KMS-11 (cell line): ENCODE data around the gene C11orf24.

Experiments used
- H2AFZ ChIP-seq: fragments of 200-600 bp; sonication (generic); 2 replicates; pipeline ENCODE4 v1.6.1; 2016; ENCODE audit warnings: antibody characterized with exemption, mixed run types, low read depth
- H3K27ac ChIP-seq: fragments of 200-600 bp; sonication (generic); 2 replicates; pipeline ENCODE4 v1.6.1; 2016; ENCODE audit warnings: mild to moderate bottlenecking, mixed run types
- H3K27me3 ChIP-seq: fragments of 200-600 bp; sonication (generic); 2 replicates; pipeline ENCODE4 v1.6.1; 2017; ENCODE audit warnings: mild to moderate bottlenecking, low read depth, mixed run types, moderate library complexity; ENCODE audit not compliant: insufficient read depth
- H3K36me3 ChIP-seq: fragments of 200-600 bp; sonication (generic); 2 replicates; pipeline ENCODE4 v1.6.1; 2017; ENCODE audit warnings: mild to moderate bottlenecking, mixed run types; ENCODE audit not compliant: insufficient read depth
- H3K4me1 ChIP-seq: fragments of 200-600 bp; sonication (generic); 2 replicates; pipeline ENCODE4 v1.6.1; 2016; ENCODE audit warnings: mild to moderate bottlenecking, low read depth, mixed run types; ENCODE audit not compliant: poor library complexity, severe bottlenecking
- H3K4me2 ChIP-seq: fragments of 200-600 bp; sonication (generic); 2 replicates; pipeline ENCODE4 v1.7.0; 2016; ENCODE audit warnings: mild to moderate bottlenecking, mixed run types
- H3K4me3 ChIP-seq: fragments of 200-600 bp; sonication (generic); IDR thresholded peaks from 2 replicates; pipeline ENCODE4 v1.6.1; 2017; ENCODE audit warnings: low read depth, low read length, mixed read lengths; ENCODE audit not compliant: insufficient read depth
- H3K79me2 ChIP-seq: fragments of 200-600 bp; sonication (generic); 2 replicates; pipeline ENCODE4 v1.6.1; 2016; ENCODE audit warnings: low read depth, mixed run types; ENCODE audit not compliant: insufficient read depth
- H3K9ac ChIP-seq: fragments of 200-600 bp; sonication (generic); 2 replicates; pipeline ENCODE4 v1.6.1; 2016; ENCODE audit warnings: mild to moderate bottlenecking, mixed run types
- H4K20me1 ChIP-seq: fragments of 200-600 bp; sonication (generic); 2 replicates; pipeline ENCODE4 v1.6.1; 2016; ENCODE audit warnings: mild to moderate bottlenecking, mixed run types; ENCODE audit not compliant: insufficient read depth
- CTCF ChIP-seq: fragments of 200-600 bp; sonication (generic); conservative IDR thresholded peaks from 2 replicates; pipeline ENCODE4 v1.6.1; 2017; ENCODE audit warnings: low read depth, mild to moderate bottlenecking, antibody characterized with exemption, low read length, moderate library complexity, mixed read lengths

The C11orf24 gene

GRCh38 chr11:68231621-68232020 lies 40.2 kb downstream of the C11orf24 start:
- Histone ChIP-seq H3K36me3 (no peaks in the 10 kb centered on the region), H4K20me1 (no peaks in the 10 kb centered on the region), H3K79me2 (no peaks in the 10 kb centered on the region), H3K27ac (no peak overlapping the region), H3K4me3 (no peak overlapping the region), H3K4me1 (peaks cover 13% of the 10 kb centered on the region), H3K27me3 (no peaks in the 10 kb centered on the region), H2AFZ (no peak overlapping the region), H3K9ac (no peak overlapping the region), H3K4me2 (no peak overlapping the region)
- TF ChIP-seq CTCF = no peak

- H2AFZ ChIP-seq = no peak overlapping the region
- H3K27me3 ChIP-seq = no peaks in the 10 kb centered on the region
- no peak overlapping the region for H3K4me3 ChIP-seq
- peaks cover 6% of the 10 kb centered on the region for H3K4me1 ChIP-seq
- TF ChIP-seq CTCF = no peak
- no peak overlapping the region for H3K27ac ChIP-seq
- no peak overlapping the region for H3K9ac ChIP-seq
- no peaks in the 10 kb centered on the region for H3K79me2 ChIP-seq
- H3K4me2 ChIP-seq = no peak overlapping the region
- no peaks in the 10 kb centered on the region for H3K36me3 ChIP-seq
- no peaks in the 10 kb centered on the region for H4K20me1 ChIP-seq
Observed at GRCh38 chr11:68229601-68230000, 42.2 kb downstream of the C11orf24 start.

DNA sequence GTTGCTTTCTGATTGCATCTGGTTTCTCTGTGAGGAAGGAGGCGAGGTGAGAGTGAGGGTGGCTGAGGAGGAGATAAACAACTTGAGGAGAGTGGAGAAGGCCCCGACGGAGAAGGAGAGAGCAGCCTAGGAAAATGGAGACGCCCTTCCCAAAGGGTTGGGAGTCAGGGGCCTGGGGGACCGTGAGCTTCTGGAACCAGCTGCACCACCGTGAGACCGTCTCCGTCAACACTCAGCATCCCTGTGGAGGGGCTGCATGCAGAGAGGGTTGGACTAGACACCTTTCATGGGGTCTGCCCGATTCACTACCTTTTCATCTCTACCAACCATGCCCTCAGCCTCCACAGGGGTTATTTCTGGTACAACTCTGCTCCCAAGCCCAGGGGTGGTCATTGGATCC lies 45.4 kb downstream of the C11orf24 start:
- H3K9ac ChIP-seq = no peak overlapping the region
- H3K4me2 ChIP-seq = no peak overlapping the region
- no peaks in the 10 kb centered on the region for H3K79me2 ChIP-seq
- H3K36me3 ChIP-seq = no peaks in the 10 kb centered on the region
- no peaks in the 10 kb centered on the region for H3K27me3 ChIP-seq
- no peak overlapping the region for H2AFZ ChIP-seq
- TF ChIP-seq CTCF = no peak
- no peak overlapping the region for H3K4me3 ChIP-seq
- no peaks in the 10 kb centered on the region for H3K4me1 ChIP-seq
- H3K27ac ChIP-seq = no peak overlapping the region
- no peaks in the 10 kb centered on the region for H4K20me1 ChIP-seq

GRCh38 chr11:68224606-68225005 lies 47.2 kb downstream of the C11orf24 start:
- Histone ChIP-seq H3K4me3 (no peak overlapping the region), H3K79me2 (no peaks in the 10 kb centered on the region), H3K27me3 (no peaks in the 10 kb centered on the region), H3K4me2 (no peak overlapping the region), H3K36me3 (no peaks in the 10 kb centered on the region), H2AFZ (no peak overlapping the region), H3K27ac (no peak overlapping the region), H4K20me1 (no peaks in the 10 kb centered on the region), H3K4me1 (no peaks in the 10 kb centered on the region), H3K9ac (no peak overlapping the region)
- TF ChIP-seq CTCF = no peak

DNA sequence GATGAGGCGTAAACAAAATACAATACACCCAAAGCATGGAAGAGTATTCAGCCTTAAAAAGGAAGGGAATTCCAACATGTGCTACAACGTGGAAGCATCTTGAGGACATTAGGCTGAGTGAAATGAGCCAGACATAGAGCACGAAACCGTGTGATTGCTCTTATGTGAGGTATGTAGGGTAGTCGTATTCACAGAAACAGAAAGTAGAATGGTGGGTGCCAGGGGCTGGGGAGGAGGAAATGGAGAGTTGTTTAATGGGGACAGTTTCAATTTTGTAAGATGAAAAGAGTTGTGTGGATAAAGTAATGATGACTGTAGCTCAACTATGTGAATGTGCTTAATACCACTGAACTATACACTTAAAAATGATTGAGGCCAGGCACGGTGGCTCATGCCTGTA lies 48.5 kb downstream of the C11orf24 start:
- no peaks in the 10 kb centered on the region for H3K36me3 ChIP-seq

More for the DNA sequence above, 48.5 kb downstream of the C11orf24 start:
- Histone ChIP-seq H3K4me3 (no peak overlapping the region), H3K79me2 (no peaks in the 10 kb centered on the region), H3K9ac (no peak overlapping the region), H4K20me1 (no peaks in the 10 kb centered on the region), H3K4me1 (no peaks in the 10 kb centered on the region), H3K4me2 (no peak overlapping the region), H2AFZ (no peak overlapping the region), H3K27ac (no peak overlapping the region), H3K27me3 (no peaks in the 10 kb centered on the region)
- TF ChIP-seq CTCF = no peak
